ENCODE results near the gene HNRNPDL.

Gene HNRNPDL

DNA sequence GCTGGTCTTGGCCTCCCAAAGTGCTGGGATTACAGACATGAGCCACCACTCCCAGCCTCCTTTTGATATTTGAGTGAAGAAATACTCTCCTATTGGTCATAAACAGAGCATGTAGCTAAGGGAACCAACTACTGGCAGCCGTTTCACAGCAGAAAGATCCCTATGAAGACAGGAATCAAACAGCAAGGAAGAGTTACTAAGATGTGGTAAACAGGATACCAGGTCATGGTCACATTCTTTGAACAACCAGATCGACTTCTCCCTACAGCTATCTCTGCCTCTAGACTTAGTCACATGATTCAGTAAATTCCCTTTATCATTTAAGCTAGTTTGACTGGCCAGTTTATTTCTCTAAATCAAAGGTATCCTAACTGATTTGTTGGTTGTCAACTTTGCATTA, 47.5 kb downstream of the HNRNPDL start:
- Histone ChIP-seq H3K9ac (ENCODE audit: low read length) (no peak overlapping the region), H3K36me3 (ENCODE audit: control insufficient read depth, insufficient read depth, low read length) (no peaks in the 10 kb centered on the region), H3K4me1 (ENCODE audit: control insufficient read depth, insufficient read depth, low read length) (no peaks in the 10 kb centered on the region), H3K9me3 (ENCODE audit: control insufficient read depth, insufficient read depth, low read depth, low read length) (peaks cover 19% of the 10 kb centered on the region), H3K4me3 (ENCODE audit: low read depth, low read length) (no peak overlapping the region), H3K27ac (ENCODE audit: low read depth, low read length) (no peak overlapping the region), H3K27me3 (ENCODE audit: control insufficient read depth, insufficient read depth, low read length) (no peaks in the 10 kb centered on the region)

GRCh38 chr4:82381661-82382296, 48.5 kb downstream of the HNRNPDL start:
- H3K9me3 ChIP-seq (ENCODE audit: control insufficient read depth, insufficient read depth, low read depth, low read length) = peaks cover 18% of the 10 kb centered on the region
- no peaks in the 10 kb centered on the region for H3K36me3 ChIP-seq (ENCODE audit: control insufficient read depth, insufficient read depth, low read length)
- no peak overlapping the region for H3K4me3 ChIP-seq (ENCODE audit: low read depth, low read length)
- H3K27me3 ChIP-seq (ENCODE audit: control insufficient read depth, insufficient read depth, low read length) = no peaks in the 10 kb centered on the region
- no peaks in the 10 kb centered on the region for H3K4me1 ChIP-seq (ENCODE audit: control insufficient read depth, insufficient read depth, low read length)
- no peak overlapping the region for H3K9ac ChIP-seq (ENCODE audit: low read length)
- H3K27ac ChIP-seq (ENCODE audit: low read depth, low read length) = no peak overlapping the region

DNA sequence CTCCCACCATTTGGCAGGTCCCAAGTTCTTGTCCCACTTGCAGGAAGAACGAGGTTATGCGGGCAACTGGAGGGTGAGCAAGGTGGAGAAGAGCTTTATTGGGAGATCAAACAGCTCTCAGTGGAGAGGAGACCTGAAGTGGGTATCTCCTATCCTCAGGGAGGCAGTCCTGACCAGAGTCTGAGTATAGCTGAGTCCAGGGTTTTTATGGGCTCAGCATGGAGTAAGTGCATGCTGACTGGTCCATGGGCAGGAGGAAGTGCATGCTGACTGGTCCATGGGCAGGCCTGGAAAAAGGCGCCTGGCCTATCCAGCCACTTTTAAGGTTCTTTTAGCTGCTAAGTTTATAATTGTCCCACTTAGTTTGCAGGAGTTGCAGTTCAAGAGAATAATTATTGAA, 49.0 kb downstream of the HNRNPDL start:
- H3K9ac ChIP-seq (ENCODE audit: low read length) = no peak overlapping the region
- H3K36me3 ChIP-seq (ENCODE audit: control insufficient read depth, insufficient read depth, low read length) = no peaks in the 10 kb centered on the region; the same call in 1 of the 2 replicates

DNA sequence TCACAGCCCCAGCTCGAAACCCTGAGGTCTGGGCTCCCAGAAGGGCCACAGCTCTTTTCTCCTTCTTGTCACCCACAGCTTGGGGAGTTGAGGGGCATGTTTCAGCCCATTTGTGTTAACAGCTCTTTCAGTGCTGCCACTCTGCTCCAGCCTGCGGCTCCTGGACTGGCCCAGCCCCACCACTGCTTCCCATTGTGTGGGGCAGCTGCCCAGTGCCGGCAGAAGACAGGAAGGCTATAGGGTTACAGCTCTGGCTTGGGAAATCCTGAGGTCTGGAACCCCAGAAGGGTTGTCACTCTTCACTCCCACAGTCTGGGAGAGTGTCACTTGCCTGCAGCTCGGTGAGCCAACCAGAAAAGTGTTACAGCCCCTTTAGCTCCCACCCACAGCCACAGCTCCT, 49.4 kb downstream of the HNRNPDL start:
- Histone ChIP-seq H3K27ac (ENCODE audit: low read depth, low read length) (no peak overlapping the region), H3K4me3 (ENCODE audit: low read depth, low read length) (no peak overlapping the region), H3K36me3 (ENCODE audit: control insufficient read depth, insufficient read depth, low read length) (no peaks in the 10 kb centered on the region; the same call in 1 of the 2 replicates), H3K27me3 (ENCODE audit: control insufficient read depth, insufficient read depth, low read length) (no peaks in the 10 kb centered on the region), H3K9ac (ENCODE audit: low read length) (no peak overlapping the region), H3K4me1 (ENCODE audit: control insufficient read depth, insufficient read depth, low read length) (peaks cover 3% of the 10 kb centered on the region; the same call in 1 of the 2 replicates), H3K9me3 (ENCODE audit: control insufficient read depth, insufficient read depth, low read depth, low read length) (peaks cover 12% of the 10 kb centered on the region)

More for the DNA sequence above, 49.0 kb downstream of the HNRNPDL start:
- H3K27ac ChIP-seq (ENCODE audit: low read depth, low read length) = no peak overlapping the region
- H3K4me1 ChIP-seq (ENCODE audit: control insufficient read depth, insufficient read depth, low read length) = no peaks in the 10 kb centered on the region
- peaks cover 16% of the 10 kb centered on the region for H3K9me3 ChIP-seq (ENCODE audit: control insufficient read depth, insufficient read depth, low read depth, low read length)
- no peak overlapping the region for H3K4me3 ChIP-seq (ENCODE audit: low read depth, low read length)
- no peaks in the 10 kb centered on the region for H3K27me3 ChIP-seq (ENCODE audit: control insufficient read depth, insufficient read depth, low read length)

- peaks cover 7% of the 10 kb centered on the region; the same call in 1 of the 2 replicates for H3K4me1 ChIP-seq (ENCODE audit: control insufficient read depth, insufficient read depth, low read length)
- H3K36me3 ChIP-seq (ENCODE audit: control insufficient read depth, insufficient read depth, low read length) = no peaks in the 10 kb centered on the region; the same call in 1 of the 2 replicates
- no peak overlapping the region for H3K9ac ChIP-seq (ENCODE audit: low read length)
- H3K27me3 ChIP-seq (ENCODE audit: control insufficient read depth, insufficient read depth, low read length) = no peaks in the 10 kb centered on the region
- no peak overlapping the region for H3K4me3 ChIP-seq (ENCODE audit: low read depth, low read length)
- H3K9me3 ChIP-seq (ENCODE audit: control insufficient read depth, insufficient read depth, low read depth, low read length) = peaks cover 7% of the 10 kb centered on the region; the same call in 1 of the 2 replicates
- no peak overlapping the region for H3K27ac ChIP-seq (ENCODE audit: low read depth, low read length)
Measured at GRCh38 chr4:82380344-82380743, 49.9 kb downstream of the HNRNPDL start.

GRCh38 chr4:82376109-82376508, 54.2 kb downstream of the HNRNPDL start:
- Histone ChIP-seq H3K27ac (ENCODE audit: low read depth, low read length) (no peak overlapping the region), H3K27me3 (ENCODE audit: control insufficient read depth, insufficient read depth, low read length) (no peaks in the 10 kb centered on the region), H3K9me3 (ENCODE audit: control insufficient read depth, insufficient read depth, low read depth, low read length) (no peaks in the 10 kb centered on the region), H3K4me3 (ENCODE audit: low read depth, low read length) (peak overlapping the region; percentile 99), H3K9ac (ENCODE audit: low read length) (no peak overlapping the region), H3K36me3 (ENCODE audit: control insufficient read depth, insufficient read depth, low read length) (peaks cover 18% of the 10 kb centered on the region), H3K4me1 (ENCODE audit: control insufficient read depth, insufficient read depth, low read length) (peaks cover 8% of the 10 kb centered on the region)

- H3K36me3 ChIP-seq (ENCODE audit: control insufficient read depth, insufficient read depth, low read length) = peaks cover 39% of the 10 kb centered on the region
- peaks cover 20% of the 10 kb centered on the region for H3K4me1 ChIP-seq (ENCODE audit: control insufficient read depth, insufficient read depth, low read length)
- H3K27me3 ChIP-seq (ENCODE audit: control insufficient read depth, insufficient read depth, low read length) = no peaks in the 10 kb centered on the region
- H3K4me3 ChIP-seq (ENCODE audit: low read depth, low read length) = peak within 1 kb of the TSS; percentile 99
- H3K27ac ChIP-seq (ENCODE audit: low read depth, low read length) = peak within 1 kb of the TSS; percentile 100
- H3K9ac ChIP-seq (ENCODE audit: low read length) = peak within 1 kb of the TSS; percentile 100
- H3K9me3 ChIP-seq (ENCODE audit: control insufficient read depth, insufficient read depth, low read depth, low read length) = no peaks in the 10 kb centered on the region
Measured at GRCh38 chr4:82373816-82374625, 56.2 kb downstream of the HNRNPDL start, which contains the start of gene HNRNPD. HNRNPD (minus strand) TSS chr4:82373991; CDS start chr4:82373678, 313 bp downstream.

DNA sequence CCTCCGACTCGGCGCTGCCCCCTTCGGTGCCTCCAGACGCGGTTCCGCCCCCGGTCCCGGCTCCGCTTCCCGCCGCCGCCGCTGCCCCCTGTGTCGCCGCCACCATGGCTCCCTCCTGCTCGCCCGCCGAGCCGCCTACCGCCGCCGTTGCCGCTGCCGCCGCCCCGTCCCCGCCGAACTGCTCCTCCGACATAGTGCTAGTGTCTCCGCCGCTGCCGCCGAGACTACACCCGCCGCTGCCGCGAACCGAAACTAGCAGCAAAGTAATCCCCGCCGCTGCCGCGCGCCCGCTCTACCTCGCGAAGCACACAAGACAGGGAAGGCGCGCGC, 56.8 kb downstream of the HNRNPDL start:
- Histone ChIP-seq H3K4me1 (ENCODE audit: control insufficient read depth, insufficient read depth, low read length) (peaks cover 24% of the 10 kb centered on the region), H3K27me3 (ENCODE audit: control insufficient read depth, insufficient read depth, low read length) (no peaks in the 10 kb centered on the region), H3K4me3 (ENCODE audit: low read depth, low read length) (peak overlapping the region; percentile 99), H3K9ac (ENCODE audit: low read length) (peak overlapping the region; percentile 100), H3K9me3 (ENCODE audit: control insufficient read depth, insufficient read depth, low read depth, low read length) (no peaks in the 10 kb centered on the region), H3K27ac (ENCODE audit: low read depth, low read length) (peak overlapping the region; percentile 100), H3K36me3 (ENCODE audit: control insufficient read depth, insufficient read depth, low read length) (peaks cover 45% of the 10 kb centered on the region)

Measured in HUES6 (cell line).